GM23248 (cell line): ENCODE measurements around the gene TRMT1. TPM values are rescaled to one million over a fixed set of nuclear protein-coding genes. Genes with fewer than 3 reads are reported as not detected.

ENCODE experiments used
- DNase-seq: peaks from one replicate; pipeline ENCODE4 v3.0.0-alpha.2; 2015
- H2AFZ ChIP-seq: fragments of 200-600 bp; sonication (generic); 2 replicates; pipeline ENCODE4 v1.6.1; 2016; ENCODE audit warnings: antibody characterized with exemption
- H3F3A ChIP-seq: fragments of 200-600 bp; sonication (generic); 2 replicates; pipeline ENCODE4 v1.6.1; 2016; ENCODE audit warnings: mild to moderate bottlenecking, antibody characterized with exemption, mixed run types; ENCODE audit not compliant: insufficient read depth
- H3K27ac ChIP-seq: fragments of 200-600 bp; sonication (generic); 2 replicates; pipeline ENCODE4 v1.5.1; 2016; ENCODE audit warnings: mild to moderate bottlenecking
- H3K27me3 ChIP-seq: fragments of 200-600 bp; sonication (generic); replicated peaks from 2 replicates; pipeline ENCODE4 v1.6.1; 2016; ENCODE audit warnings: mild to moderate bottlenecking; ENCODE audit not compliant: insufficient read depth
- H3K36me3 ChIP-seq: fragments of 200-600 bp; sonication (generic); 2 replicates; pipeline ENCODE4 v1.6.1; 2016; ENCODE audit warnings: low read depth, mild to moderate bottlenecking
- H3K4me1 ChIP-seq: fragments of 200-600 bp; sonication (generic); 2 replicates; pipeline ENCODE4 v1.6.1; 2016; ENCODE audit warnings: mild to moderate bottlenecking; ENCODE audit not compliant: insufficient read depth
- H3K4me2 ChIP-seq: fragments of 200-600 bp; sonication (generic); one replicate; pipeline ENCODE4 v1.6.1; 2016; ENCODE audit warnings: mild to moderate bottlenecking; ENCODE audit not compliant: unreplicated experiment
- H3K4me3 ChIP-seq: fragments of 200-600 bp; sonication (generic); 2 replicates; pipeline ENCODE4 v1.5.1; 2016; ENCODE audit warnings: mild to moderate bottlenecking
- H3K79me2 ChIP-seq: fragments of 200-600 bp; sonication (generic); 2 replicates; pipeline ENCODE4 v1.6.1; 2016; ENCODE audit warnings: mild to moderate bottlenecking; ENCODE audit not compliant: insufficient read depth
- H3K9ac ChIP-seq: fragments of 200-600 bp; sonication (generic); 2 replicates; pipeline ENCODE4 v1.6.1; 2016; ENCODE audit warnings: mild to moderate bottlenecking
- H3K9me2 ChIP-seq: fragments of 200-600 bp; sonication (generic); 2 replicates; pipeline ENCODE4 v1.6.1; 2016; ENCODE audit warnings: mixed run types, mild to moderate bottlenecking, moderate library complexity; ENCODE audit not compliant: insufficient read depth
- H3K9me3 ChIP-seq: fragments of 200-600 bp; sonication (generic); one replicate; pipeline ENCODE4 v1.6.1; 2017; ENCODE audit warnings: low read depth
- H4K20me1 ChIP-seq: fragments of 200-600 bp; sonication (generic); 2 replicates; pipeline ENCODE4 v1.6.0; 2016; ENCODE audit not compliant: insufficient read depth
- EZH2 ChIP-seq: fragments of 200-600 bp; sonication (generic); IDR thresholded peaks from 2 replicates; pipeline ENCODE4 v1.6.1; 2018; ENCODE audit warnings: antibody characterized with exemption, mild to moderate bottlenecking; ENCODE audit not compliant: insufficient read depth, poor library complexity, severe bottlenecking
- EZH2phosphoT487 ChIP-seq: fragments of 200-600 bp; sonication (generic); IDR thresholded peaks from 2 replicates; pipeline ENCODE4 v1.6.1; 2018; ENCODE audit warnings: antibody characterized with exemption, moderate library complexity, mild to moderate bottlenecking, low read depth; ENCODE audit not compliant: insufficient read depth
- WGBS, 2 experiments: methylation state at CpG; one replicate each; pipeline ENCODE4 v1.1.6; 2015 to 2017; ENCODE audit warnings: low lambda C conversion rate in 2 of 2, low coverage in 1 of 2; ENCODE audit errors: missing lambda C conversion rate in 2 of 2; 5-methylcytosine and 5-hydroxymethylcytosine counted together
- in situ Hi-C: fragments of 300-500 bp; cut with MboI; formaldehyde crosslinking; loops from 2 replicates; pipeline ENCODE4 v1.15.0; 2020
- polyA plus RNA-seq: library from polyadenylated mRNA; unstranded; fragments of >200 nt; fragmentation: Nextera tagmentation; extraction: Ambion mirVana; gene quantifications from 2 replicates; pipeline ENCODE4 v1.2.1, GENCODE V29; 2016
- total RNA-seq: library from RNA; depleted of rRNA; stranded (reverse); fragments of >200 nt; shearing (Covaris generic); gene quantifications from 2 replicates; pipeline ENCODE4 v1.2.3, GENCODE V29; 2014

The TRMT1 gene
- total and polyA plus RNA-seq, 2 experiments from 2014 or later = 30.4 to 31.8 TPM

DNA sequence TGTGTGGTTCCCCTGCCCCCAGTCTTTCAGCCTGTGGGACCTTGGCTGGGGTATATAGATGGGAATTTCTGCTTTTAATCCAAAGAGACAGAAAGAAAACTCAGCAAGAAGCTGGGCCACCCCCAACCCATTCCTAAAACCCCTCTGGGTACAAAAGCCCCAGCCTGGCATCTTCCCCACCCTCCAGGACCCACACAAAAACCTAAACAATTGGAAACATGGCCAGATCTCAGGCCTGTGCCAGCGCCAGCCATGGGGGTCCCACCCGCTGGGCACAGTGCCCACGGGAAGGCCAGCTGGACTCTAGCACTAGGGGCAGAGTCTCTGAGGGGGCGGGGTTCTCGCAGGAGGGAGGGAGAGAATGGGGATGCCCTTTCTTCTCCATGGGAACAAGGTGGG, 22.4 kb downstream of the TRMT1 start:
- no peak overlapping the region; the same call in 1 of the 2 replicates for H3K9ac ChIP-seq
- DNase-seq = no peak
- no peaks in the 10 kb centered on the region for H3K9me2 ChIP-seq
- H3K4me2 ChIP-seq = no peak overlapping the region
- in situ Hi-C loops = loop anchor here (10.0 kb wide), 1 partner anchor 109 kb away; no protein-coding TSS in a partner anchor
- H3K36me3 ChIP-seq = peaks cover 3% of the 10 kb centered on the region; the same call in 1 of the 2 replicates
- H3K9me3 ChIP-seq = no peaks in the 10 kb centered on the region
- peaks cover 22% of the 10 kb centered on the region for H3F3A ChIP-seq
- no peak for TF ChIP-seq EZH2phosphoT487
- TF ChIP-seq EZH2 = no peak
- H3K79me2 ChIP-seq = peaks cover 21% of the 10 kb centered on the region
- 35% methylated on average over 4 to 5 of the region's 5 CpGs for WGBS, 2 experiments
- peaks cover 27% of the 10 kb centered on the region for H3K4me1 ChIP-seq
- no peak overlapping the region for H3K4me3 ChIP-seq
- H4K20me1 ChIP-seq = no peaks in the 10 kb centered on the region
- H2AFZ ChIP-seq = no peak overlapping the region
- H3K27me3 ChIP-seq = no peaks in the 10 kb centered on the region
- H3K27ac ChIP-seq = peak overlapping the region; percentile 13

GRCh38 chr19:13093407-13094105, 23.0 kb downstream of the TRMT1 start:
- H3K9ac ChIP-seq = 0 out of 2 replicates have a peak overlapping the region, but pooled peaks have one; percentile 7
- no peak overlapping the region for H3K4me3 ChIP-seq
- H3F3A ChIP-seq = peaks cover 24% of the 10 kb centered on the region
- H3K36me3 ChIP-seq = peaks cover 3% of the 10 kb centered on the region; the same call in 1 of the 2 replicates
- TF ChIP-seq EZH2phosphoT487 (no peak), EZH2 (no peak)
- DNase-seq = peak; percentile 83
- no peak overlapping the region for H3K4me2 ChIP-seq
- peaks cover 27% of the 10 kb centered on the region for H3K4me1 ChIP-seq
- peaks cover 21% of the 10 kb centered on the region for H3K79me2 ChIP-seq
- no peak overlapping the region for H2AFZ ChIP-seq
- H3K27me3 ChIP-seq = no peaks in the 10 kb centered on the region
- no peaks in the 10 kb centered on the region for H4K20me1 ChIP-seq
- H3K9me3 ChIP-seq = no peaks in the 10 kb centered on the region
- H3K9me2 ChIP-seq = no peaks in the 10 kb centered on the region
- 28 to 30% methylated on average over 12 of the region's 12 CpGs for WGBS, 2 experiments
- H3K27ac ChIP-seq = peak overlapping the region; percentile 78
- in situ Hi-C loops = loop anchor here (10.0 kb wide), 1 partner anchor 109 kb away; no protein-coding TSS in a partner anchor

DNA sequence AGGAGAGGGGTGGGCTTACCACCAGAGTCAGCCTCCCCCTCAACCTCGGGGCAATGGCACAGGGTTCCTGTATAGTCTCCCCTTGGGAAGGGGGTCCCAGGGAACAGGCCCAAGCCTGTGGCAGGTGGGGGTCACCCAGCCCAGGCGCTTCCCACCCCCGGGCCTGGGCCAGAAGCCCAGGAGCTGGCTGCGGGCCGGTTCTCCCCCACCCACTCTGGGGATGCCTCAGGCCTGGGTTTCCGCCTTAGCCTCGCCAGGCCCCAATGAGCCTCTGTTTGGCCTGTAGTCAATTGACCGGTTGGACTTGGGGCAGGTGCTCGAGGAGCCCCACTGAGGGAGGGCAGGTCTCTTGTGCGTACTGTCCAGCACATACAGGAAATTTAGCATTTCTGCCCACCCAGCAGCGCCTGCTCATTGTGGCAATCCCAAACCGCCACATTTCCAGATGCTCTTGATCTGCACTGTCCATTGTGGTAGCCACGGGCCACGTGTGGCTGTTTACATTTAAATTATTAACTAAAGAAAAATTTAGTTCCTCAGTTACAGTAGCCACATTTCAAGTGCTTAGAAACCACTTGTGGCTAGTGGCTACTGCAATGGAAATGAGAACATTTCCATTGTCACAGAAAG, 23.8 kb downstream of the TRMT1 start:
- peak overlapping the region; percentile 78 for H3K27ac ChIP-seq
- H3K4me1 ChIP-seq = peaks cover 25% of the 10 kb centered on the region
- no peaks in the 10 kb centered on the region for H3K9me2 ChIP-seq
- 53 to 54% methylated on average over 13 to 14 of the region's 14 CpGs for WGBS, 2 experiments
- no peak overlapping the region for H3K4me2 ChIP-seq
- peaks cover 25% of the 10 kb centered on the region for H3K79me2 ChIP-seq
- no peak overlapping the region for H3K4me3 ChIP-seq
- H3K9me3 ChIP-seq = no peaks in the 10 kb centered on the region
- in situ Hi-C loops = loop anchor here (10.0 kb wide), 1 partner anchor 108 kb away; no protein-coding TSS in a partner anchor
- DNase-seq = peak; percentile 47
- TF ChIP-seq EZH2phosphoT487 (no peak), EZH2 (no peak)
- H3F3A ChIP-seq = peaks cover 26% of the 10 kb centered on the region
- H3K27me3 ChIP-seq = no peaks in the 10 kb centered on the region
- no peaks in the 10 kb centered on the region for H4K20me1 ChIP-seq
- no peak overlapping the region for H3K9ac ChIP-seq
- no peak overlapping the region for H2AFZ ChIP-seq
- peaks cover 3% of the 10 kb centered on the region; the same call in 1 of the 2 replicates for H3K36me3 ChIP-seq

DNA sequence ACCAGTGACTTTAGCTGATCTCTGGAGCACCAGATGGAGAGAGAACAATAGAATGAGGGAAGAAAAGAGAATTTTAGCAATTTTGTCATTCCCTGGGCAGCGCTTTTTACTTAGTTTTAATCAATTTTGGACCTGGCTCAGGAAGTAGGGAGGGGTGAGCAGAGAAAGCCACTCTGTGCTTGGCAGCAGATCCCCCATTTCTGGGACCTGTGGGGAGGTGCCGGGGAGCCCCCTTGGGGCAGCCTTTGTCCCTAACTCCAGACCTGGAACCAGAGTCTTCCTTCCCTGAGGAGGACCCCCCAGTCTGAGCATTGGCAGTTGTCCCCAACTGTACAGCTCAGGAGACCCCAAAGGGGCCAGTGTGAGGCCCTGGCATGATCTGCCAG, 24.4 kb downstream of the TRMT1 start:
- H3K27ac ChIP-seq = peak overlapping the region; percentile 78
- H4K20me1 ChIP-seq = no peaks in the 10 kb centered on the region
- H3K9ac ChIP-seq = peak overlapping the region; percentile 55; the same call in 1 of the 2 replicates
- peaks cover 3% of the 10 kb centered on the region; the same call in 1 of the 2 replicates for H3K36me3 ChIP-seq
- no peak for DNase-seq
- peaks cover 25% of the 10 kb centered on the region for H3K4me1 ChIP-seq
- H3K4me3 ChIP-seq = no peak overlapping the region
- H3F3A ChIP-seq = peaks cover 26% of the 10 kb centered on the region
- H2AFZ ChIP-seq = no peak overlapping the region
- no peak for TF ChIP-seq EZH2
- no peak for TF ChIP-seq EZH2phosphoT487
- H3K9me3 ChIP-seq = no peaks in the 10 kb centered on the region
- H3K27me3 ChIP-seq = no peaks in the 10 kb centered on the region
- WGBS, 2 experiments = 56 to 67% methylated on average over 2 of the region's 2 CpGs
- no peaks in the 10 kb centered on the region for H3K9me2 ChIP-seq
- H3K79me2 ChIP-seq = peaks cover 26% of the 10 kb centered on the region
- in situ Hi-C loops = loop anchor here (10.0 kb wide), 1 partner anchor 107 kb away; no protein-coding TSS in a partner anchor
- no peak overlapping the region for H3K4me2 ChIP-seq
